IMR-90 (cell line): Measurements from ENCODE around the gene COL4A2.

Experiments
- BHLHE40 ChIP-seq: fragments of 150-350 bp; IDR thresholded peaks from 2 replicates; pipeline ENCODE4 v1.6.1; 2016; ENCODE audit warnings: mild to moderate bottlenecking, low read depth, low read length
- CTCF ChIP-seq: conservative IDR thresholded peaks from 2 replicates; pipeline ENCODE4 v1.5.1; 2012; ENCODE audit warnings: mild to moderate bottlenecking, low read depth, low read length, improper control_type of control experiment
- ELK1 ChIP-seq: fragments of 150-350 bp; IDR thresholded peaks from 2 replicates; pipeline ENCODE4 v1.6.1; 2016; ENCODE audit warnings: low read depth, mild to moderate bottlenecking, low read length, moderate library complexity, borderline replicate concordance
- POLR2A ChIP-seq: IDR thresholded peaks from 2 replicates; pipeline ENCODE4 v1.6.1; 2012; ENCODE audit warnings: mild to moderate bottlenecking, low read depth, low read length
- RAD21 ChIP-seq: IDR thresholded peaks from 2 replicates; pipeline ENCODE4 v1.6.1; 2012; ENCODE audit warnings: low read length, improper control_type of control experiment
- RCOR1 ChIP-seq: IDR thresholded peaks from 2 replicates; pipeline ENCODE4 v1.6.1; 2012; ENCODE audit warnings: mild to moderate bottlenecking, low read length, improper control_type of control experiment; ENCODE audit not compliant: insufficient replicate concordance
- RFX5 ChIP-seq: IDR thresholded peaks from 2 replicates; pipeline ENCODE4 v1.8.0; 2012; ENCODE audit warnings: low read depth, mild to moderate bottlenecking, low read length, moderate library complexity

- TF ChIP-seq RFX5 (no peak), RCOR1 (no peak), CTCF (no peak), POLR2A (no peak), BHLHE40 (no peak), RAD21 (no peak), ELK1 (no peak)
Measured at GRCh38 chr13:110290153-110290552, 16.9 kb upstream of the COL4A2 start.
